A549 treated with AZD2906 at 1 μM for 4 hours (cell line): ENCODE results near the gene TOMM22. TPM values are rescaled to one million over a fixed set of nuclear protein-coding genes. Genes with fewer than 3 reads are reported as not detected.

Experiments
- total RNA-seq: library from RNA; stranded (reverse); fragments of 200-300 nt; extraction: Qiagen RNA extraction; gene quantifications from 5 replicates; pipeline ENCODE4 v1.2.3, GENCODE V29; 2022

The TOMM22 gene
- 57.5 to 72.6 TPM (median 68.1 TPM) in 5 replicates for total RNA-seq

DNA sequence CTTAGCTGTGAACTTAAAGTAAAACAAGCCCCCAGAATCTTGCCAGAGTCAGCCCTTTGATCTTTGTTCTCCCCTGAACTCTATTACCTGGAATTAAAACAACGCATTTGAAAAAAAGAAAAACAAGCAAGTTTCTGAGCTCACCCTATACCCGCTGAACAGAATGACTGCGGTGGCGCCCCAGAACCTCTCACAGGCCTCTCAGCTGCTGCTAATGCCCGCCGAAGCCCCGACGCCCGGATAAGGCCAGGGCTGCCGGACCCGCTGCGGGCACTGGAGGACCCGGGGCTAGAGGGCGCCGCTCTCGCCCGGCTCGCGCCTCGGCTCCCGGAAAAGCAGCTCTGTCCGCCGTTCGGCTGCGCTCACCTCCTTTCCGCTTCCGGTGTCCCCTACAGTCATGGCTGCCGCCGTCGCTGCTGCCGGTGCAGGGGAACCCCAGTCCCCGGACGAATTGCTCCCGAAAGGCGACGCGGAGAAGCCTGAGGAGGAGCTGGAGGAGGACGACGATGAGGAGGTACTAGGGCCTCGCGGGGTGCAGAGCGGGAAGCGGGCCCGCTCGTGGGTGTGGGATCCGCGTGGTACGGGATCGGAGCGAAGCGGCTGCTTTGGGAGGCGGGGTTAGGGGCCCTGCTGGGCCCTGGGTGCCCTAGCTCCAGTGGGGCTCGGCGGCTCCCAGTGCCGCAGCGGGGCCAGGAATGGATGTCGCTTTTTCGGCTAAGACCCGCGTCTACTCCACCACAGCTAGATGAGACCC is at the start of gene TOMM22:
TSS of gene TOMM22 (plus strand) at position 376 of the 754 bp plus-strand sequence. CDS start at position 398, 22 bp downstream.

DNA sequence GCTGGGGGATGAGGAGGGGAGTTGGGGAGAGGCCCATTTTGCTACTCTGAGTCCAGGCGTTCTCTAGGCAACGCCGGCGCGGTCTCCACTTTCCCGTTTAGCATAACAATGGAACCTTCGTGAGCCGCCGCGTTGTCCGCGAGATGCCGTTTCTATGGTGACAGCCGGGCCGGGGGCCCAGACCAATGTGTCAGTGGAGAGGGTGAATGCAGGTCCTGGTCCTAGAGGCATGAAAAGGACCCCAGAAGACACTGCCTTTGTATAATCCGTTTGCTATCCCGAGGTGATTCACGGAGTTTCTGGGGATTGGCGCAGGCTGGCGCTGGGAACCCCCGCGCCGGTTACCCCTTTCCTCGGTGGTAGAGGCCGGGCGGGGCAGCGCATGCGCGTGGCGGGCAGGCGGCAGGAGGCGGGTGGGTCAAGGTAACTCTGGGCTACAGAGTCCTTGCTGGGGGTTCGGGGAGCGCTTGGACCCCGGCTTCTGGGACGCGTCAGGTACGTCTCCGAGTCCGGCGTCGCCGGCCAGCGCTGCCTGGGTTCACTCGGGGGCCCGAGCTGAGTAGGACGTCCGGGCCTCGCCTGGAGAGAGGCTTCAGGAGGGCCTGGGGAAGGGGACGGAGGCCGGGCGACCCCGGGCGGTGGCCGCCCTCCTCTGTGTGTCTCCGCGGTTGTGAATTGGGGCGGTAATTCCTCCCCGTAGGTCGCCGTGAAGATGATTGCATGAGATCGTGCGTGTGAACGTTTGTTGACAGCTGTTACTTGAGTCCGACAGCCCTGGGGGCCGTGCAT is 25.3 kb upstream of the TOMM22 start, which contains the start of the genes CBY1 and FAM227A:
TSS of gene CBY1 (plus strand) at position 383 of the 789 bp plus-strand sequence. CDS start 11,417 bp downstream, outside the sequence.
TSS of gene FAM227A (minus strand) at position 137 of the 789 bp plus-strand sequence. CDS start 6,224 bp downstream, outside the sequence.

DNA sequence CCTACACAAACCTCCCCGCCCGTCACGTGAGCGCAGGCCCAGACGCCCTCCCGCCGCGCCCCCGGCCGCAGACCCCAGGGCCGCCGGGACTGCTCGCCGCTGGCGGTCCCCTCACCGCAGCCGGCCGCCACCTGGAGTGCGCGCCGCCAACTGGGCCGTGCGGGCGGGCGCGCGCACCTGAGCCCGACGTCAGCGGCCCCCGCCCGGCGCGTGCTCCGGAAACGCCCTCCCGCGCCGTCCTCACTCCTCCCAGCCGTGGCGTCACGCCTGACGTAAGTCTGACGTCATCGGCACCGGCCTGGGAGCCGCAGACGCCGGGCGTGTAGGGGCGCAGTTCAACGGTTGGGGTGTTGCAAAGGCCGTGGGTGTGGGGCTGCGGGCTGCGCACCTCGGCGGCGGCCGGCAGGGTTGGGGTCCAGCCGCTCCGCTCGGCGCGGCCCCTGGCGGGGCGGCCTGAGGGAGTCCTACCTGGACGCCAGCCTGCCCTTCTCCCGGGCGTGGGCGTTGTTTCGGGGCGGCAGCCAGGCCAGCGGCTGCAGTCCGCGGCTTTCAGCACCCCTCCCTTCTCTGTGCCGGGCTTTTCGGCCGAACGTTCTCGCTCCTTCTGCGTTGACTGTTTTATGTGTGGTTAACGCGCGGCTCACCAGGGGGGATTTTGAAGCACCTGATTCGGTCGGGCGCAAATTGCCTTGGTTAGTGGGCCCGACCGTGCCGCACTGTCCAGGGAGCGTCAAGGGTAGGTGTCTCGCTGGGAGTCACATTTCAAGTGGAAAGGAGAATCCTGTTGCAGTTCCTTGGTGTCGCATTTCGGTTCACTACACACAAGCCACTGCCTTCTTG is 19.3 kb downstream of the TOMM22 start, which contains the start of gene JOSD1:
TSS of gene JOSD1 (minus strand) at position 155 of the 840 bp plus-strand sequence. CDS start 956 bp downstream, outside the sequence.

DNA sequence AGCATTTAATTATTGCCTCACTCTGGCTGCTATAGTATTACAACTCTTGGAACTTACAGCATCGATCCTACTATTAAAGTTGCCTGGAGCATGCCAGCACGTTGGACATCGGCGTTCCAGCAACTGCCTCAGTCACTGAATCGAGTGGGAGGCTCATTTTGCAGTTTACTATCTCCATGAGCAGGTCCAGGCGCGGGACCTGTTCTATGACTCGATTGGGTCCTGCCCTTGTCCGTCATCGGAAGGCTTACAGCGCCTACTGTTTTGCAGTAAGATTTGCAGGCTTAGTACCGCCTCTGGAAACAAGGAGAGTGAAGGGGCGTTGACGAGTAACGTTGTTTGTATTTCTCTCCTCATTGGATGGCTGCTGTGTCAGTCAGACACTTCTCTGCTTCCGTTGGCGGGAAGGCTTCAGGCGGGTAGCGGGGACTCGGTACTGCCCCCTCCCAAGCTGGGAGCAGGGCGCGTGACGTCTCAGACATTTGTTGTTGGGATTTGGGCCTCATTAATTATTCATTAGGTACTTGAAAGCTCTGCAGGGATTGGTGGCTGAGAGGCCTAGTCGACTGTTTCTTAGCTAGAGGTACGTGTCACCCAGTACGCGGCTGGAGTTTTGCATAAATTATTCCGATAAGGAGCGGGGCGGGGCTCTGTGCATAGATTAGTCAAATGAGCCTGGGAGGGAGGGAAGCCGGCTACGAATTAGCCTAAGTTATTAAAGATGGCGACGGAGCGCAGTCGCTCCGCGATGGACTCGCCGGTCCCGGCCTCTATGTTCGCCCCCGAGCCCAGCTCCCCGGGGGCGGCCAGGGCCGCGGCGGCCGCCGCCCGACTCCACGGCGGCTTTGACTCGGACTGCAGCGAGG is 23.7 kb downstream of the TOMM22 start, which contains the start of gene GTPBP1:
TSS of gene GTPBP1 (plus strand) at position 710 of the 866 bp plus-strand sequence. CDS start at position 722, 12 bp downstream.

Other genes starting within 250 kb of the TOMM22 start
- 0.82 to 1.1 TPM (median 0.94 TPM) in 5 replicates for gene KCNJ4, start 226.8 kb upstream of the TOMM22 start, total RNA-seq
- gene KDELR3, start 213.9 kb upstream of the TOMM22 start, total RNA-seq, result 17.7 to 22.4 TPM (median 19.1 TPM) in 5 replicates
- gene DDX17, start 175.6 kb upstream of the TOMM22 start, total RNA-seq, result 82.4 to 101 TPM (median 87.0 TPM) in 5 replicates
- gene DMC1, start 111.8 kb upstream of the TOMM22 start, total RNA-seq, result 3.4 to 6.3 TPM (median 4.7 TPM) in 5 replicates
- gene FAM227A, start 25.6 kb upstream of the TOMM22 start, total RNA-seq, result 0.38 to 0.68 TPM (median 0.60 TPM) in 5 replicates
- gene CBY1, start 25.3 kb upstream of the TOMM22 start, total RNA-seq, result 14.8 to 17.1 TPM (median 15.5 TPM) in 5 replicates
- gene JOSD1, start 19.0 kb downstream of the TOMM22 start, total RNA-seq, result 27.8 to 32.0 TPM (median 29.0 TPM) in 5 replicates
- gene GTPBP1, start 24.0 kb downstream of the TOMM22 start, total RNA-seq, result 7.5 to 9.9 TPM (median 8.1 TPM) in 5 replicates
- gene SUN2, start 74.0 kb downstream of the TOMM22 start, total RNA-seq, result 29.7 to 43.0 TPM (median 39.7 TPM) in 5 replicates
- 7.4 to 11.1 TPM (median 10.8 TPM) in 5 replicates for gene DNAL4, start 112.2 kb downstream of the TOMM22 start, total RNA-seq
- gene NPTXR, start 162.1 kb downstream of the TOMM22 start, total RNA-seq, result 7.9 to 10.1 TPM (median 8.9 TPM) in 5 replicates
- gene CBX6, start 190.3 kb downstream of the TOMM22 start, total RNA-seq, result 24.8 to 27.3 TPM (median 27.1 TPM) in 5 replicates